GM12878 (cell line): ENCODE results near the gene DEXI. TPM values are rescaled to one million over a fixed set of nuclear protein-coding genes. Genes with fewer than 3 reads are reported as not detected.
A peak's percentile ranks its signal among the peaks of the same experiment; 100 is the strongest.

Experiments used
- BCL3 ChIP-seq: IDR thresholded peaks from 2 replicates; pipeline ENCODE4 v1.6.1; 2011; ENCODE audit warnings: borderline replicate concordance, low read depth, mild to moderate bottlenecking, moderate library complexity, low read length; ENCODE audit not compliant: insufficient read depth, poor library complexity, severe bottlenecking
- NBN ChIP-seq: fragments of 450-650 bp; IDR thresholded peaks from 2 replicates; pipeline ENCODE4 v1.6.1; 2016
- SMARCA5 ChIP-seq: fragments of 450-650 bp; IDR thresholded peaks from 2 replicates; pipeline ENCODE4 v1.6.1; 2017; ENCODE audit warnings: mild to moderate bottlenecking
- TCF3 ChIP-seq: IDR thresholded peaks from 2 replicates; pipeline ENCODE4 v1.6.1; 2012; ENCODE audit warnings: low read depth, mild to moderate bottlenecking, low read length, borderline replicate concordance; ENCODE audit not compliant: insufficient read depth
- ZSCAN29 ChIP-seq: fragments of 450-650 bp; IDR thresholded peaks from 2 replicates; pipeline ENCODE4 v1.6.1; 2017; ENCODE audit warnings: mild to moderate bottlenecking, moderate library complexity
- polyA plus RNA-seq, 11 experiments: library from polyadenylated mRNA; depleted of rRNA in 4 of 11; unstranded in 6 of 11; stranded (reverse) in 5 of 11; fragments of >200 nt; fragmentation: Nextera tagmentation in 4 of 11; fragmentation: Illumina TruSeq in 1 of 11; extraction: Ambion mirVana in 4 of 11; extraction: Trizol in 1 of 11; gene quantifications; 1 replicate in 1 of 11; 2 replicates in 10 of 11; pipeline versions ENCODE4 v1.2.1 to v1.2.3, GENCODE V29; 2011 to 2016; ENCODE audit warnings: inconsistent platforms in 2 of 11, missing spikeins in 2 of 11, low read depth in 1 of 11
- total RNA-seq, 4 experiments: library from RNA; depleted of rRNA in 3 of 4; stranded (reverse); fragments of >200 nt in 3 of 4; fragmentation: Illumina TruSeq in 1 of 4; extraction: Trizol in 1 of 4; gene quantifications; 2 replicates each; pipeline versions ENCODE4 v1.2.1 to v1.2.3, GENCODE V29; 2013 to 2021
- TF ChIP-seq, protein P1 (sequence below): fragments of 450-650 bp; IDR thresholded peaks from 2 replicates; pipeline ENCODE4 v1.6.1; 2017; ENCODE audit warnings: mild to moderate bottlenecking, moderate library complexity

DEXI gene
- total and polyA plus RNA-seq, 10 of the 15 experiments (the other 5 are each of a cell fraction or from before 2014, with no cell fraction given): 1.4 to 26.3 (median 18.4) TPM

DNA sequence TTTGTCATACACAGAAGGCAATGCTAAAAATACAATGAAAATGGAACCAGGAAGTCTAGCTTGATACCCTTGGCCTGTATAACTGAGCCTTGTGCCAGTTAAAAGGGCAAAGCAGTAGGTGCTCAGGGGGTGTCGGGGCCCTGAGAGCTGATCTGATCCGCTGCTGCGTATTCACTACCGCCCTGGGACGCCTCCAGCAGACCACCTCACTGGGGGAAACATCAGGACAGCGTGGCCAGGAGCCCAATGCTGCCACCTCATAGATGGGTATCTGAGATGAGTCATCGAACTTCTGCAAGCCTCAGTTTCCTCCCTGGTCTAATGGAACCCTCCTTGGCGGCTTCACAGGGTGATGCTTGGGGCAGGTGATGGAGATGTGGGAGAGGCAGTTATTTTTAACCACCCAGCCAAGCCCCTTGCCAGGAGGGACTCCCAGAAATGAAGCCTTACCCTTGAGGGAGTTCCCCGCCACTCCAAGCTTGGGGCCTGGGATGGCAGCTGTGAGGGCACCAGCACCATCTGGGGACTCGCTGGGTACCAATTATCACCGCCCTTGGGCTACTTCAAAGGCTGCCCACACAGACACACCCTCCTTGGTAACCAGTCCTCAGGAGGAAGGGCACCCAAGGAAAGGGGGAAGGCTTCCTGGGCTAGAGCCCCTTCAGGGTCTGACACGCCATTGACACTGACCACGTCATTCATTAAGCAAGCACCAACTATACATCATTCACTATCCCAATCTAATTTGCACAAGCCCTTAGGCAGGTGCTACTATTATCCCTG is 7.8 kb downstream of the DEXI start (continued):
- TF ChIP-seq BCL3: peak; percentile 7
- TF ChIP-seq, protein P1, sequence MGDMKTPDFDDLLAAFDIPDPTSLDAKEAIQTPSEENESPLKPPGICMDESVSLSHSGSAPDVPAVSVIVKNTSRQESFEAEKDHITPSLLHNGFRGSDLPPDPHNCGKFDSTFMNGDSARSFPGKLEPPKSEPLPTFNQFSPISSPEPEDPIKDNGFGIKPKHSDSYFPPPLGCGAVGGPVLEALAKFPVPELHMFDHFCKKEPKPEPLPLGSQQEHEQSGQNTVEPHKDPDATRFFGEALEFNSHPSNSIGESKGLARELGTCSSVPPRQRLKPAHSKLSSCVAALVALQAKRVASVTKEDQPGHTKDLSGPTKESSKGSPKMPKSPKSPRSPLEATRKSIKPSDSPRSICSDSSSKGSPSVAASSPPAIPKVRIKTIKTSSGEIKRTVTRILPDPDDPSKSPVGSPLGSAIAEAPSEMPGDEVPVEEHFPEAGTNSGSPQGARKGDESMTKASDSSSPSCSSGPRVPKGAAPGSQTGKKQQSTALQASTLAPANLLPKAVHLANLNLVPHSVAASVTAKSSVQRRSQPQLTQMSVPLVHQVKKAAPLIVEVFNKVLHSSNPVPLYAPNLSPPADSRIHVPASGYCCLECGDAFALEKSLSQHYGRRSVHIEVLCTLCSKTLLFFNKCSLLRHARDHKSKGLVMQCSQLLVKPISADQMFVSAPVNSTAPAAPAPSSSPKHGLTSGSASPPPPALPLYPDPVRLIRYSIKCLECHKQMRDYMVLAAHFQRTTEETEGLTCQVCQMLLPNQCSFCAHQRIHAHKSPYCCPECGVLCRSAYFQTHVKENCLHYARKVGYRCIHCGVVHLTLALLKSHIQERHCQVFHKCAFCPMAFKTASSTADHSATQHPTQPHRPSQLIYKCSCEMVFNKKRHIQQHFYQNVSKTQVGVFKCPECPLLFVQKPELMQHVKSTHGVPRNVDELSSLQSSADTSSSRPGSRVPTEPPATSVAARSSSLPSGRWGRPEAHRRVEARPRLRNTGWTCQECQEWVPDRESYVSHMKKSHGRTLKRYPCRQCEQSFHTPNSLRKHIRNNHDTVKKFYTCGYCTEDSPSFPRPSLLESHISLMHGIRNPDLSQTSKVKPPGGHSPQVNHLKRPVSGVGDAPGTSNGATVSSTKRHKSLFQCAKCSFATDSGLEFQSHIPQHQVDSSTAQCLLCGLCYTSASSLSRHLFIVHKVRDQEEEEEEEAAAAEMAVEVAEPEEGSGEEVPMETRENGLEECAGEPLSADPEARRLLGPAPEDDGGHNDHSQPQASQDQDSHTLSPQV: no peak
- no peak for TF ChIP-seq NBN
- no peak for TF ChIP-seq SMARCA5
- no peak for TF ChIP-seq TCF3
- TF ChIP-seq ZSCAN29: no peak
